K562 (cell line): ENCODE data around the gene ASCC1.

ENCODE experiments used
- MCM7 ChIP-seq, 2 experiments: fragments of 450-650 bp; IDR thresholded peaks; 2 replicates each; pipeline ENCODE4 v1.6.1; 2016 to 2018
- MYNN ChIP-seq, 2 experiments: sonication (generic); formaldehyde crosslinking in 1 of 2; IDR thresholded peaks; 2 replicates each; pipeline versions ENCODE4 v1.5.0 to v1.6.1; 2016 to 2020; ENCODE audit warnings: antibody characterized with exemption in 1 of 2, missing genetic modification reagents in 1 of 2
- NCOA2 ChIP-seq, 2 experiments: fragments of 450-650 bp; IDR thresholded peaks; 2 replicates each; pipeline ENCODE4 v1.6.1; 2018; ENCODE audit warnings: mild to moderate bottlenecking in 2 of 2, moderate library complexity in 1 of 2; ENCODE audit not compliant: partially characterized antibody in 2 of 2
- NR2C2 ChIP-seq, 2 experiments: fragments of 200-800 bp in 1 of 2; sonication (Bioruptor generic) in 1 of 2; sonication (generic) in 1 of 2; formaldehyde crosslinking in 1 of 2; IDR thresholded peaks; 2 replicates each; pipeline versions ENCODE4 v1.6.1 to v1.8.0; 2016 to 2022; ENCODE audit warnings: mild to moderate bottlenecking in 1 of 2, missing compliant biosample characterization in 1 of 2, missing genetic modification characterization in 1 of 2, missing genetic modification reagents in 1 of 2
- NR4A1 ChIP-seq, 2 experiments: fragments of 250-450 bp in 1 of 2; fragments of 450-650 bp in 1 of 2; sonication (Bioruptor Pico) in 1 of 2; IDR thresholded peaks; 2 replicates each; pipeline versions ENCODE4 v1.4.0 to v1.6.1; 2016 to 2020; ENCODE audit warnings: mild to moderate bottlenecking in 2 of 2, missing compliant biosample characterization in 1 of 2, missing genetic modification characterization in 1 of 2, moderate library complexity in 1 of 2
- ZKSCAN8 ChIP-seq: fragments of 200-800 bp; sonication (Bioruptor generic); IDR thresholded peaks from 2 replicates; pipeline ENCODE4 v1.6.1; 2016; ENCODE audit warnings: missing genetic modification characterization, missing compliant biosample characterization
- ZNF274 ChIP-seq: IDR thresholded peaks from 2 replicates; pipeline ENCODE4 v1.6.1; 2011; ENCODE audit warnings: low read depth, mild to moderate bottlenecking, low read length, moderate library complexity, borderline replicate concordance
- TF ChIP-seq, protein P1 (sequence below), 3 experiments: IDR thresholded peaks in 2 of 3; conservative IDR thresholded peaks in 1 of 3; 2 replicates each; pipeline ENCODE4 v1.5.1; 2011 to 2012; ENCODE audit warnings: low read length in 3 of 3, mild to moderate bottlenecking in 3 of 3, control low read depth in 2 of 3, improper control_type of control experiment in 1 of 3, inconsistent platforms in 1 of 3, low read depth in 1 of 3, mixed read lengths in 1 of 3, moderate library complexity in 1 of 3; ENCODE audit not compliant: insufficient read depth in 2 of 3
- TF ChIP-seq, protein P2 (sequence below): IDR thresholded peaks from 2 replicates; pipeline ENCODE4 v1.6.1; 2016; ENCODE audit warnings: missing genetic modification characterization, missing compliant biosample characterization

DNA sequence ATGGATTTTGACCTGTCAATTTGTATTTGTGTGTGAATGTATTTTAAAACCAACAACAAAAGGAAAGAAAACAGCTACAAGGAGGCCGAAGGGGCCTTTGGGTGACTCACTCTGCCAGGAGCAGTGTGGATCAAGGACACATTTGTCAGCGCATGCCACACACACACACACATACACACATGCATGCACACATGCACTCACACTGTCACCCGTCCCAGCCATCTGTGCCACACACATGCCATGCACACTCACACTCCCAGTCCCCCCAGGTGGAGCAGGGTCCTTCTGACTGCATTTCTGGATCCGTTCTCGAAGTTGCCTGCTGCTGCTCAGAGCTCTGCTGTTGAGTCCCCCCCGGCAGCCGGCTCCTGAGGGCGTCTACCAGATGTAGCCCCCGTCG, 153.7 kb downstream of the ASCC1 start:
- TF ChIP-seq, protein P1, sequence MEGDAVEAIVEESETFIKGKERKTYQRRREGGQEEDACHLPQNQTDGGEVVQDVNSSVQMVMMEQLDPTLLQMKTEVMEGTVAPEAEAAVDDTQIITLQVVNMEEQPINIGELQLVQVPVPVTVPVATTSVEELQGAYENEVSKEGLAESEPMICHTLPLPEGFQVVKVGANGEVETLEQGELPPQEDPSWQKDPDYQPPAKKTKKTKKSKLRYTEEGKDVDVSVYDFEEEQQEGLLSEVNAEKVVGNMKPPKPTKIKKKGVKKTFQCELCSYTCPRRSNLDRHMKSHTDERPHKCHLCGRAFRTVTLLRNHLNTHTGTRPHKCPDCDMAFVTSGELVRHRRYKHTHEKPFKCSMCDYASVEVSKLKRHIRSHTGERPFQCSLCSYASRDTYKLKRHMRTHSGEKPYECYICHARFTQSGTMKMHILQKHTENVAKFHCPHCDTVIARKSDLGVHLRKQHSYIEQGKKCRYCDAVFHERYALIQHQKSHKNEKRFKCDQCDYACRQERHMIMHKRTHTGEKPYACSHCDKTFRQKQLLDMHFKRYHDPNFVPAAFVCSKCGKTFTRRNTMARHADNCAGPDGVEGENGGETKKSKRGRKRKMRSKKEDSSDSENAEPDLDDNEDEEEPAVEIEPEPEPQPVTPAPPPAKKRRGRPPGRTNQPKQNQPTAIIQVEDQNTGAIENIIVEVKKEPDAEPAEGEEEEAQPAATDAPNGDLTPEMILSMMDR (IDR thresholded peaks at IDR 0.05 in 2 of 3, conservative IDR thresholded peaks at IDR 0.05 in 1 of 3; ENCODE audit: insufficient read depth in 2 of 3, low read depth in 1 of 3, low read length in 3 of 3) = no peak
- TF ChIP-seq, protein P2, sequence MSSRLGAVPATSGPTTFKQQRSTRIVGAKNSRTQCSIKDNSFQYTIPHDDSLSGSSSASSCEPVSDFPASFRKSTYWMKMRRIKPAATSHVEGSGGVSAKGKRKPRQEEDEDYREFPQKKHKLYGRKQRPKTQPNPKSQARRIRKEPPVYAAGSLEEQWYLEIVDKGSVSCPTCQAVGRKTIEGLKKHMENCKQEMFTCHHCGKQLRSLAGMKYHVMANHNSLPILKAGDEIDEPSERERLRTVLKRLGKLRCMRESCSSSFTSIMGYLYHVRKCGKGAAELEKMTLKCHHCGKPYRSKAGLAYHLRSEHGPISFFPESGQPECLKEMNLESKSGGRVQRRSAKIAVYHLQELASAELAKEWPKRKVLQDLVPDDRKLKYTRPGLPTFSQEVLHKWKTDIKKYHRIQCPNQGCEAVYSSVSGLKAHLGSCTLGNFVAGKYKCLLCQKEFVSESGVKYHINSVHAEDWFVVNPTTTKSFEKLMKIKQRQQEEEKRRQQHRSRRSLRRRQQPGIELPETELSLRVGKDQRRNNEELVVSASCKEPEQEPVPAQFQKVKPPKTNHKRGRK = no peak
- TF ChIP-seq ZKSCAN8 (CRISPR knock-in tag) = no peak
- no peak for TF ChIP-seq MCM7 (IDR thresholded peaks at IDR 0.05)
- TF ChIP-seq MYNN (IDR thresholded peaks at IDR 0.05) = no peak
- TF ChIP-seq MYNN (CRISPR knock-in tag; IDR thresholded peaks at IDR 0.05) = no peak
- no peak for TF ChIP-seq NCOA2 (IDR thresholded peaks at IDR 0.05; ENCODE audit: partially characterized antibody in 2 of 2)
- no peak for TF ChIP-seq NR4A1 (CRISPR knock-in tag; IDR thresholded peaks at IDR 0.05)
- no peak for TF ChIP-seq NR4A1 (tag; IDR thresholded peaks at IDR 0.05)
- TF ChIP-seq NR2C2 (CRISPR knock-in tag; IDR thresholded peaks at IDR 0.05) = no peak
- no peak for TF ChIP-seq NR2C2 (tag; IDR thresholded peaks at IDR 0.05)
- no peak for TF ChIP-seq ZNF274
